Measurements from ENCODE around the gene KCNK16. TPM values are rescaled to one million over a fixed set of nuclear protein-coding genes. Genes with fewer than 3 reads are reported as not detected.

KCNK16 gene
- total RNA-seq, 4 donors from 2014 or later, result not detected

- 49 to 61% methylated on average over 6 of the region's 7 CpGs for WGBS, 2 donors
- TF ChIP-seq CTCF (IDR thresholded peaks at IDR 0.05) (no peak), POLR2A (IDR thresholded peaks at IDR 0.05) (no peak)
- no peaks in the 10 kb centered on the region for H3K27me3 ChIP-seq
- no peak for DNase-seq
- H3K9me3 ChIP-seq, result no peaks in the 10 kb centered on the region
- H3K4me1 ChIP-seq, result peaks cover 2 to 8% (median 4%) of the 10 kb centered on the region in 3 donors
- H3K36me3 ChIP-seq, result no peaks in the 10 kb centered on the region
- H3K4me3 ChIP-seq, result no peak overlapping the region
- no peak overlapping the region for H3K27ac ChIP-seq
- intact Hi-C loops (cut with DNase I), result no loop called here
These were observed 35.6 kb upstream of the KCNK16 start for GRCh38 chr6:39357998-39358686.

DNA sequence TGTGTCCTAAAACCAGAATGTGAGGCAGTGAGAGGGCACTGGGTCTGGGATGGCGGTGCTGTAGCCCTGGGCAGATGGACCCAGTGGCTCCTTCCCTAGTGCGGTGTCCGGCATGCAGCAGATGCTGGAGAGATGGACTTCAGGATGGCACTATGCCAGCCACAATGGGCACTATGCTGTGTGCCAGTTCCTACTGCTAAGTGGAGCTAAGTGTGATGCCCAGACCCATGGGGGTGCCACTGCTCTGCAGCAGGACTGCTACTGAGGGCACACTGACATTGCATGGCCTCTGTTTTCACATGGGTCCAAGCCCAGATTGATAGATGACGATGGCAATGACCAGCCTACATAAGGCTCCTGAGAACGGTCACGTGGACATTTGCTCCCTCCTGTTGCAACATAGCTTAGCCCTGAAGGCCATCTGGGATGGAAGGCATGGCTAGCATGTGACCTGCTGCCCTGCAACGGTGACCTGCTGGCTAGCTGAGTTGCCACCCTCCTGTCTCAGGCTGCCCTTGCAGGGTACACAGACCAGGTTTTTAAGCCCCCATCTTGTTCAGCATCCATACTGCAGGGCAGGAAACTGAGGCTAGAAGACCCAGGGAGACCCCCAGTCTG is 31.3 kb upstream of the KCNK16 start:
- TF ChIP-seq CTCF (IDR thresholded peaks at IDR 0.05), result no peak
- TF ChIP-seq POLR2A (IDR thresholded peaks at IDR 0.05), result no peak
- Histone ChIP-seq H3K9me3 (no peaks in the 10 kb centered on the region), H3K4me3 (no peak overlapping the region), H3K4me1 (no peaks in the 10 kb centered on the region), H3K36me3 (no peaks in the 10 kb centered on the region), H3K27me3 (no peaks in the 10 kb centered on the region), H3K27ac (no peak overlapping the region)
- intact Hi-C loops (cut with DNase I), result no loop called here
- DNase-seq, result no peak
- WGBS, 2 donors, result 58 to 85% methylated on average over 4 to 6 of the region's 7 CpGs

- H3K27me3 ChIP-seq, result no peaks in the 10 kb centered on the region
These were observed 28.4 kb upstream of the KCNK16 start for GRCh38 chr6:39350723-39351505.

DNA sequence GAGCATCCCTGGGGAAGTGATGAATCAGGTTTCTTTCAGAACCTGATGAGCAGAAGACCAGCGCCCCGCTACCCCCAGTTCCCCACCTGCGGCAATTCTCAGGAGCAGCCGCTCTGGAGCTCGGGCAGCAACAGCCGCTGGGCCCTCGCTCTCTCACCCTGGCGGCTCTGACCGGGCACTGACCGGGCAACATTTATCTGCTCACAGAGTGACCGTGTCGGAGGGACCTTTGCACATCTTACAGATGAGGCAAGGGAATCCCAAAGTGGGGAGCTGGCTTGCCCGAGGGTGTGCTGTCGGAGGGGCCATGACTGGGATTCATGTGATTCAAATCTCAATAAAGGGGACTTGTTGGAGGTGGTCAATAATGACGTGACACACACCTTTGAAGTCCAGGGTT is 26.2 kb upstream of the KCNK16 start:
- DNase-seq, result no peak
- Histone ChIP-seq H3K27ac (no peak overlapping the region), H3K4me3 (no peak overlapping the region), H3K9me3 (no peaks in the 10 kb centered on the region), H3K36me3 (no peaks in the 10 kb centered on the region), H3K4me1 (no peaks in the 10 kb centered on the region), H3K27me3 (no peaks in the 10 kb centered on the region)
- WGBS, 2 donors, result 56 to 91% methylated on average over 4 to 6 of the region's 15 CpGs
- intact Hi-C loops (cut with DNase I), result no loop called here
- TF ChIP-seq CTCF (IDR thresholded peaks at IDR 0.05) (no peak), POLR2A (IDR thresholded peaks at IDR 0.05) (no peak)

More at GRCh38 chr6:39350723-39351505, 28.4 kb upstream of the KCNK16 start:
- DNase-seq, result no peak
- H3K36me3 ChIP-seq, result no peaks in the 10 kb centered on the region
- H3K4me1 ChIP-seq, result no peaks in the 10 kb centered on the region
- no peak overlapping the region for H3K4me3 ChIP-seq
- H3K27ac ChIP-seq, result no peak overlapping the region
- intact Hi-C loops (cut with DNase I), result no loop called here
- 79 to 83% methylated on average over 8 to 13 of the region's 13 CpGs for WGBS, 2 donors
- no peaks in the 10 kb centered on the region for H3K9me3 ChIP-seq
- TF ChIP-seq POLR2A (IDR thresholded peaks at IDR 0.05) (no peak), CTCF (IDR thresholded peaks at IDR 0.05) (no peak)
